ENCODE data around the gene MCTP1. TPM values are rescaled to one million over a fixed set of nuclear protein-coding genes. Genes with fewer than 3 reads are reported as not detected.

Gene MCTP1
- total RNA-seq, 1 donor from 2014 or later, result 11.5 TPM

GRCh38 chr5:94761786-94762185 is 523.1 kb downstream of the MCTP1 start:
- no peak for DNase-seq (ENCODE audit: low spot score)
- intact Hi-C loops (cut with DNase I), result no loop called here

- no peak for DNase-seq (ENCODE audit: low spot score)
- intact Hi-C loops (cut with DNase I), result no loop called here
Measured at GRCh38 chr5:94761055-94761454, 523.8 kb downstream of the MCTP1 start.

GRCh38 chr5:94759961-94760360 is 524.9 kb downstream of the MCTP1 start:
- DNase-seq (ENCODE audit: low spot score), result no peak
- intact Hi-C loops (cut with DNase I), result no loop called here

GRCh38 chr5:94759022-94759421 is 525.9 kb downstream of the MCTP1 start:
- intact Hi-C loops (cut with DNase I), result no loop called here
- no peak for DNase-seq (ENCODE audit: low spot score)

- DNase-seq (ENCODE audit: low spot score), result no peak
- intact Hi-C loops (cut with DNase I), result no loop called here
Measured at GRCh38 chr5:94754824-94755223, 530.1 kb downstream of the MCTP1 start.

GRCh38 chr5:94751460-94751859 is 533.4 kb downstream of the MCTP1 start:
- no peak for DNase-seq (ENCODE audit: low spot score)
- intact Hi-C loops (cut with DNase I), result no loop called here

GRCh38 chr5:94750681-94751080 is 534.2 kb downstream of the MCTP1 start:
- DNase-seq (ENCODE audit: low spot score), result no peak
- intact Hi-C loops (cut with DNase I), result no loop called here

GRCh38 chr5:94749042-94749441 is 535.9 kb downstream of the MCTP1 start:
- DNase-seq (ENCODE audit: low spot score), result no peak
- intact Hi-C loops (cut with DNase I), result no loop called here

- intact Hi-C loops (cut with DNase I), result no loop called here
- DNase-seq (ENCODE audit: low spot score), result no peak
Measured at GRCh38 chr5:94748212-94748611, 536.7 kb downstream of the MCTP1 start.

- DNase-seq (ENCODE audit: low spot score), result no peak
- intact Hi-C loops (cut with DNase I), result no loop called here
Measured at GRCh38 chr5:94747371-94747770, 537.5 kb downstream of the MCTP1 start.

GRCh38 chr5:94746731-94747124 is 538.2 kb downstream of the MCTP1 start:
- no peak for DNase-seq (ENCODE audit: low spot score)
- intact Hi-C loops (cut with DNase I), result no loop called here

GRCh38 chr5:94745786-94746730 is 538.8 kb downstream of the MCTP1 start:
- DNase-seq (ENCODE audit: low spot score), result no peak

GRCh38 chr5:94744906-94745305 is 540.0 kb downstream of the MCTP1 start:
- DNase-seq (ENCODE audit: low spot score), result no peak
- intact Hi-C loops (cut with DNase I), result no loop called here

More at GRCh38 chr5:94745786-94746730, 538.8 kb downstream of the MCTP1 start:
- intact Hi-C loops (cut with DNase I), result no loop called here

- intact Hi-C loops (cut with DNase I), result no loop called here
- no peak for DNase-seq (ENCODE audit: low spot score)
Measured at GRCh38 chr5:94742852-94743251, 542.0 kb downstream of the MCTP1 start.

GRCh38 chr5:94740286-94740685 is 544.6 kb downstream of the MCTP1 start:
- no peak for DNase-seq (ENCODE audit: low spot score)
- intact Hi-C loops (cut with DNase I), result no loop called here

- intact Hi-C loops (cut with DNase I), result no loop called here
- no peak for DNase-seq (ENCODE audit: low spot score)
Measured at GRCh38 chr5:94736498-94736897, 548.4 kb downstream of the MCTP1 start.

- intact Hi-C loops (cut with DNase I), result no loop called here
- DNase-seq (ENCODE audit: low spot score), result no peak
Measured at GRCh38 chr5:94731471-94731870, 553.4 kb downstream of the MCTP1 start.

- intact Hi-C loops (cut with DNase I), result no loop called here
- no peak for DNase-seq (ENCODE audit: low spot score)
Measured at GRCh38 chr5:94725142-94725541, 559.8 kb downstream of the MCTP1 start.

- DNase-seq (ENCODE audit: low spot score), result no peak
- intact Hi-C loops (cut with DNase I), result no loop called here
Measured at GRCh38 chr5:94715768-94716167, 569.1 kb downstream of the MCTP1 start.

- intact Hi-C loops (cut with DNase I), result no loop called here
- no peak for DNase-seq (ENCODE audit: low spot score)
Measured at GRCh38 chr5:94711785-94712184, 573.1 kb downstream of the MCTP1 start.

- no peak for DNase-seq (ENCODE audit: low spot score)
- intact Hi-C loops (cut with DNase I), result no loop called here
Measured at GRCh38 chr5:94709277-94709676, 575.6 kb downstream of the MCTP1 start.

Measured in cardiac septum (tissue), 1 donor.